GM20000 (cell line): ENCODE results near the gene POR.
"Not testable (repeated sequence)": the region's sequence is repeated elsewhere in the genome, so short reads cannot be mapped to it uniquely, and the experiment has no call there.

Experiments used
- DNase-seq: peaks from one replicate; pipeline ENCODE4 v3.0.0; 2012; ENCODE audit warnings: low spot score
- TF ChIP-seq, protein P1 (sequence below): IDR thresholded peaks from 2 replicates; pipeline ENCODE4 v1.5.1; 2012; ENCODE audit warnings: mild to moderate bottlenecking, control low read depth; ENCODE audit errors: extremely low read depth, missing control alignments

The POR gene

GRCh38 chr7:75995996-75996395, 81.0 kb downstream of the POR start:
- no peak for DNase-seq
- TF ChIP-seq, protein P1, sequence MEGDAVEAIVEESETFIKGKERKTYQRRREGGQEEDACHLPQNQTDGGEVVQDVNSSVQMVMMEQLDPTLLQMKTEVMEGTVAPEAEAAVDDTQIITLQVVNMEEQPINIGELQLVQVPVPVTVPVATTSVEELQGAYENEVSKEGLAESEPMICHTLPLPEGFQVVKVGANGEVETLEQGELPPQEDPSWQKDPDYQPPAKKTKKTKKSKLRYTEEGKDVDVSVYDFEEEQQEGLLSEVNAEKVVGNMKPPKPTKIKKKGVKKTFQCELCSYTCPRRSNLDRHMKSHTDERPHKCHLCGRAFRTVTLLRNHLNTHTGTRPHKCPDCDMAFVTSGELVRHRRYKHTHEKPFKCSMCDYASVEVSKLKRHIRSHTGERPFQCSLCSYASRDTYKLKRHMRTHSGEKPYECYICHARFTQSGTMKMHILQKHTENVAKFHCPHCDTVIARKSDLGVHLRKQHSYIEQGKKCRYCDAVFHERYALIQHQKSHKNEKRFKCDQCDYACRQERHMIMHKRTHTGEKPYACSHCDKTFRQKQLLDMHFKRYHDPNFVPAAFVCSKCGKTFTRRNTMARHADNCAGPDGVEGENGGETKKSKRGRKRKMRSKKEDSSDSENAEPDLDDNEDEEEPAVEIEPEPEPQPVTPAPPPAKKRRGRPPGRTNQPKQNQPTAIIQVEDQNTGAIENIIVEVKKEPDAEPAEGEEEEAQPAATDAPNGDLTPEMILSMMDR, result no peak

- DNase-seq, result no peak
- TF ChIP-seq, protein P1, result no peak
These were observed 81.5 kb downstream of the POR start for GRCh38 chr7:75996476-75996875.

DNA sequence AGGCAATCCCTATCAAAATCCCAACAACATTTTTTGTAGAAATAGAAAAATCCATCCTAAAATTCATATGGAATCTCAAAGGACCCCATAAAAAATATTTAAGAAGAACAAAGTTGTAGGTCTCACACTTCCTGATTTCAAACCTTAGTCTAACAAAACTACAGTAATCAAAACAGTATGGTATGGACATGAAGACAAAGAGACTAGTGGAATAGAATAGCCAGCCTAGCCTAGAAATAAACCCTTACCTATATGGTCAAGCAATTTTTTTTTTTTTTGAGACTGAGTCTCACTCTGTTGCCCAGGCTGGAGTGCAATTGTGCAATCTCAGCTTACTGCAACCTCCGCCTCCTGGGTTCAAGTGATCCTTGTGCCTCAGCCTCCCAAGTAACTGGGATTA, 83.1 kb downstream of the POR start:
- TF ChIP-seq, protein P1, result no peak
- no peak for DNase-seq

DNA sequence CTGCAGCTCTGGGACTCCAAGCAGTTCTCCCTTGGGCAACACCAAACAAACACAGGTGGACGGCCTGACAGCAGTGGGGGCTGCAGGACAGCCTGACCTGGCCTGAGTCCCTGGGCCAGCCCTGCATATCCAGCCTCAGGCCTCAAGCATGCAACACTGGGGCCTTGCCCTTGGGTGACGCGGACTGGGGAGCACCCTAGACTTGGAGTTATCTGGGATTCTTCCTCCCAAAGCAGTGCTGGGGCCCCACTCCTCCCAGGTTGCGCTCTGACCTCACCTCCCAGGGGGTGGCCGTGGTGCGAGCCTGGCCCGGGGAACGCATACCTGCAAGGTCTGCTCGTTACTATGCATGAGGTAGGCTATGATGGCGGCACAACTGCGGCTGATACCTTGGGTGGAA, 85.6 kb downstream of the POR start:
- TF ChIP-seq, protein P1, result no peak
- no peak for DNase-seq

- TF ChIP-seq, protein P1, result no peak
- DNase-seq, result no peak
These were observed 87.2 kb downstream of the POR start for GRCh38 chr7:76002139-76002538.

DNA sequence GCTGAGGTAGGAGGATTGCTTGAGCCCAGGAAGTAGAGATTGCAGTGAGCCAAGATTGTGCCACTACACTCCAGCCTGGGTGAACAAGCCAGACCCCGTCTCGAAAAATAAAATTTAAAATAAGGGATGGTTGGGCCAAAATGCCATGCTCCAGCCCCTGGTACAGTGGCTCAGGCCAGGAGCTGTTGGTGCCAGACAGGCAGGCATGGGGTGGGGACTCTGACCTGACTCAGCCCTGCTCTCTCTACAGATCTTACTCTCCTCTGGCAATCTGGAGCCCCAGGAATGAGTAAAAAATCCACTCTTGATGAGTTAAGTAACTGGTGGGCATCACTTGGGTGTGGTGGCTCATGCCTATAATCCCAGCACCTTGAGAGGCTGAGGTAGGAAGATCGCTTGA, 87.9 kb downstream of the POR start:
- TF ChIP-seq, protein P1, result no peak
- no peak for DNase-seq

DNA sequence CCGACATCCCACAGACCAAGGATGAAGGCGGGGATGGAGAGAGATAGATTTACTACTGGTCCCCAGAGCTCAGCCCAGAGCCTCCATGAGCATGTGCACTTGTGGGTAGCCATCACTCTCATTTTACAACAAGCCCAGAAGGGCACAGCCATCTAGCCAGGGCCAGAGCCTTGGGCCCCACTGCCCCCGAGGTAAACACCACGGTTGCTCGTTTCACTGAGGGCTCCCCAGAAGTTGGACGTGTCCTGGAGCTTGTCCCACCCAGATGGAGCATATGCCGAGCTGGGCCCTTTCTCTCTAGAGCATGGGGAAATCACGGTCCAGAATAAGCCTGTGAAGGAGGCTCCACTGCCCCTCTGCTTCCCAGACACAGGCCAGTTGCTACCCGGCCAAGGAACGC, 88.4 kb downstream of the POR start:
- DNase-seq, result no peak
- TF ChIP-seq, protein P1, result no peak

DNA sequence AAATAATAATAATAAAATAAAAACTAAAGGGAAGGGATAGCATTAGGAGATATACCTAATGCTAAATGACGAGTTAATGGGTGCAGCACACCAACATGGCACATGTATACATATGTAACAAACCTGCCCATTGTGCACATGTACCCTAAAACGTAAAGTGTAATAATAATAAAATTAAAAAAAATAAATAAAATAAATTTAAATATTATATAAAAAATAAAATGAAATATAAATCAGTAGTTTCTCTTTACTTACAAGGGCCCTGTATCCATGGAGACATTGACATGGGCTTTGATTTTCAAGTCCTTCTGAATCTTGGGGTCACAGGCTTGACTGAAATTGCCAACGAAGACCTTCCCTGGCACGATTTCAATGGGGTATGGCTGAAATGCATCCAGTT, 90.0 kb downstream of the POR start:
- not testable (repeated sequence) for DNase-seq
